HCT116 (cell line): ENCODE data around the gene SRCIN1. TPM values are rescaled to one million over a fixed set of nuclear protein-coding genes. Genes with fewer than 3 reads are reported as not detected.

Experiments
- ATAC-seq: fragments of 200-7000 bp; cut with Tn5 transposase; 2 replicates; pipeline ENCODE4 v1.9.1; 2020; ENCODE audit warnings: mild to moderate bottlenecking, moderate library complexity
- BruUV-seq: library from RNA; stranded (reverse); fragments of 400-500 nt; replicated peaks from 2 replicates; lab custom pipeline; 2021; lab: Mats Ljungman, UMichigan
- CTCF ChIA-PET: fragments of 300-600 bp; sonication (Branson Sonifier 250); formaldehyde crosslinking; loops from one replicate; lab custom pipeline; 2021; ENCODE audit warnings: antibody characterized with exemption; lab: Charles Lee
- POLR2A ChIA-PET: fragments of 300-600, 350-600 bp; sonication (Branson Sonifier 250); formaldehyde crosslinking; loops from one replicate; lab custom pipeline; 2021; ENCODE audit warnings: antibody characterized with exemption; lab: Charles Lee
- RAD21 ChIA-PET, 2 experiments: fragments of 300-600 bp; sonication (Branson Sonifier 250); formaldehyde crosslinking; loops; one replicate each; lab custom pipeline; 2023; ENCODE audit warnings: low total read pairs in 2 of 2; ENCODE audit not compliant: uncharacterized antibody in 2 of 2, unreplicated experiment in 2 of 2, low non-redundant PET in 1 of 2; lab: Charles Lee
- DNase-seq: peaks from one replicate; pipeline ENCODE4 v3.0.0-alpha.2; 2010; ENCODE audit warnings: low read depth, low spot score
- H2AFZ ChIP-seq: fragments of 200-600 bp; shearing (Covaris generic), sonication (generic); 2 replicates; pipeline ENCODE4 v1.6.1; 2017; ENCODE audit warnings: low read depth, mixed run types, mixed read lengths, antibody characterized with exemption, low read length; ENCODE audit not compliant: poor library complexity, severe bottlenecking
- H3K27ac ChIP-seq: 2 replicates; pipeline ENCODE4 v1.5.1; 2012; ENCODE audit warnings: low read depth, low read length
- H3K27me3 ChIP-seq: fragments of 200-600 bp; sonication (generic); 2 replicates; pipeline ENCODE4 v1.6.1; 2016; ENCODE audit warnings: mixed run types, low read length, mixed read lengths; ENCODE audit not compliant: insufficient read depth
- H3K36me3 ChIP-seq, 2 experiments: fragments of 200-500 bp in 1 of 2; fragments of 200-600 bp in 1 of 2; sonication (Bioruptor generic) in 1 of 2; sonication (generic) in 1 of 2; 2 replicates each; pipeline versions ENCODE4 v1.5.1 to v1.6.1; 2014 to 2016; ENCODE audit warnings: low read length in 2 of 2, inconsistent platforms in 1 of 2, mixed read lengths in 1 of 2, mixed run types in 1 of 2; ENCODE audit not compliant: insufficient read depth in 2 of 2, control insufficient read depth in 1 of 2
- H3K4me1 ChIP-seq, 2 experiments: fragments of 200-600 bp in 1 of 2; sonication (generic) in 1 of 2; 2 replicates each; pipeline versions ENCODE4 v1.5.1 to v1.6.1; 2012 to 2017; ENCODE audit warnings: low read length in 2 of 2, inconsistent platforms in 1 of 2, mild to moderate bottlenecking in 1 of 2, mixed read lengths in 1 of 2, mixed run types in 1 of 2, moderate library complexity in 1 of 2; ENCODE audit not compliant: insufficient read depth in 2 of 2, control insufficient read depth in 1 of 2
- H3K4me2 ChIP-seq: fragments of 200-600 bp; sonication (generic); 2 replicates; pipeline ENCODE4 v1.6.1; 2017; ENCODE audit warnings: mixed run types, low read length, mixed read lengths
- H3K4me3 ChIP-seq, 2 experiments: fragments of 200-600 bp in 1 of 2; sonication (generic) in 1 of 2; replicated peaks in 1 of 2; 2 replicates each; pipeline ENCODE4 v1.5.1; 2011 to 2016; ENCODE audit warnings: low read length in 2 of 2, control low read depth in 1 of 2, low read depth in 1 of 2, mild to moderate bottlenecking in 1 of 2, mixed read lengths in 1 of 2, mixed run types in 1 of 2
- H3K79me2 ChIP-seq: fragments of 200-600 bp; sonication (generic); 2 replicates; pipeline ENCODE4 v1.6.1; 2017; ENCODE audit warnings: mild to moderate bottlenecking, mixed run types, low read length, moderate library complexity, mixed read lengths; ENCODE audit not compliant: insufficient read depth
- H3K9ac ChIP-seq: fragments of 200-600 bp; sonication (generic); 2 replicates; pipeline ENCODE4 v1.6.1; 2016; ENCODE audit warnings: low read length, mixed read lengths
- H3K9me2 ChIP-seq: fragments of 200-600 bp; sonication (generic), shearing (Covaris generic); 2 replicates; pipeline ENCODE4 v1.6.1; 2017; ENCODE audit warnings: mixed run types, mild to moderate bottlenecking, moderate library complexity; ENCODE audit not compliant: insufficient read depth
- H3K9me3 ChIP-seq, 2 experiments: fragments of 200-500 bp in 1 of 2; fragments of 200-600 bp in 1 of 2; sonication (Bioruptor generic) in 1 of 2; sonication (generic) in 1 of 2; 2 replicates each; pipeline ENCODE4 v1.6.1; 2014 to 2017; ENCODE audit warnings: low read length in 2 of 2, mixed read lengths in 2 of 2, inconsistent platforms in 1 of 2, low read depth in 1 of 2, mild to moderate bottlenecking in 1 of 2, mixed run types in 1 of 2, moderate library complexity in 1 of 2; ENCODE audit not compliant: control insufficient read depth in 1 of 2, insufficient read depth in 1 of 2
- H4K20me1 ChIP-seq: fragments of 200-600 bp; sonication (generic), shearing (Covaris generic); 2 replicates; pipeline ENCODE4 v1.6.1; 2017; ENCODE audit warnings: mixed run types, mild to moderate bottlenecking, moderate library complexity; ENCODE audit not compliant: insufficient read depth
- ATF3 ChIP-seq: IDR thresholded peaks from 2 replicates; pipeline ENCODE4 v1.6.1; 2012
- CBX3 ChIP-seq: IDR thresholded peaks from 2 replicates; pipeline ENCODE4 v1.6.1; 2012; ENCODE audit warnings: low read depth
- CEBPB ChIP-seq: IDR thresholded peaks from 2 replicates; pipeline ENCODE4 v1.6.1; 2012; ENCODE audit warnings: low read depth
- EGR1 ChIP-seq: IDR thresholded peaks from 2 replicates; pipeline ENCODE4 v1.6.1; 2012; ENCODE audit warnings: low read depth
- EZH2 ChIP-seq: fragments of 200-600 bp; sonication (generic); IDR thresholded peaks from 2 replicates; pipeline ENCODE4 v1.6.1; 2017; ENCODE audit warnings: antibody characterized with exemption, mixed run types
- EZH2phosphoT487 ChIP-seq: fragments of 200-600 bp; IDR thresholded peaks from 2 replicates; pipeline ENCODE4 v1.6.1; 2018; ENCODE audit warnings: antibody characterized with exemption, borderline replicate concordance
- FOSL1 ChIP-seq: IDR thresholded peaks from 2 replicates; pipeline ENCODE4 v1.6.1; 2012; ENCODE audit warnings: low read depth
- JUND ChIP-seq: IDR thresholded peaks from 2 replicates; pipeline ENCODE4 v1.6.1; 2012
- POLR2A ChIP-seq: IDR thresholded peaks from 2 replicates; pipeline ENCODE4 v1.7.0; 2011; ENCODE audit warnings: borderline replicate concordance; ENCODE audit not compliant: insufficient read depth, insufficient read length; ENCODE audit errors: extremely low read depth
- POLR2AphosphoS5 ChIP-seq: IDR thresholded peaks from 2 replicates; pipeline ENCODE4 v1.6.1; 2011; ENCODE audit warnings: mild to moderate bottlenecking, low read depth, low read length, moderate library complexity
- RAD21 ChIP-seq: IDR thresholded peaks from 2 replicates; pipeline ENCODE4 v1.6.1; 2012; ENCODE audit warnings: low read depth, mild to moderate bottlenecking
- REST ChIP-seq: IDR thresholded peaks from 2 replicates; pipeline ENCODE4 v1.6.1; 2012; ENCODE audit warnings: low read depth
- SP1 ChIP-seq: IDR thresholded peaks from 2 replicates; pipeline ENCODE4 v1.6.1; 2012; ENCODE audit warnings: low read depth
- YY1 ChIP-seq: IDR thresholded peaks from 2 replicates; pipeline ENCODE4 v1.6.1; 2011; ENCODE audit warnings: low read length, low read depth, moderate library complexity, mild to moderate bottlenecking; ENCODE audit not compliant: insufficient replicate concordance; ENCODE audit errors: extremely low read depth
- ZBTB33 ChIP-seq: IDR thresholded peaks from 2 replicates; pipeline ENCODE4 v1.6.1; 2011; ENCODE audit warnings: mild to moderate bottlenecking, low read length, moderate library complexity; ENCODE audit not compliant: insufficient replicate concordance; ENCODE audit errors: extremely low read depth
- ZFX ChIP-seq: fragments of 450-650 bp; IDR thresholded peaks from 2 replicates; pipeline ENCODE4 v1.6.1; 2017
- ZNF274 ChIP-seq: fragments of 200-500 bp; sonication (Bioruptor generic); IDR thresholded peaks from 2 replicates; pipeline ENCODE4 v1.6.1; 2014; ENCODE audit warnings: mild to moderate bottlenecking, low read depth, low read length, inconsistent platforms
- intact Hi-C: fragments of 100-400 bp; cut with micrococcal nuclease; formaldehyde crosslinking; loops from 2 replicates; pipeline ENCODE4 v1.10.0; 2022
- total RNA-seq: library from RNA; stranded (reverse); gene quantifications from one replicate; pipeline ENCODE4 v1.2.1, GENCODE V29; 2021; ENCODE audit not compliant: unreplicated experiment
- TF ChIP-seq, protein P1 (sequence below), 3 experiments: fragments of 200-600 bp in 1 of 3; sonication (generic) in 1 of 3; IDR thresholded peaks in 2 of 3; conservative IDR thresholded peaks in 1 of 3; 2 replicates each; pipeline ENCODE4 v1.5.1; 2012 to 2017; ENCODE audit warnings: low read depth in 2 of 3, low read length in 2 of 3, antibody characterized with exemption in 1 of 3, borderline replicate concordance in 1 of 3, control low read depth in 1 of 3, mild to moderate bottlenecking in 1 of 3, mixed read lengths in 1 of 3, mixed run types in 1 of 3, moderate library complexity in 1 of 3; ENCODE audit not compliant: insufficient read depth in 1 of 3

The SRCIN1 gene
- total RNA-seq, 1 experiment from 2014 or later = 10.5 TPM

- TF ChIP-seq REST = no peak
Observed at GRCh38 chr17:38549285-38549684, 56.5 kb downstream of the SRCIN1 start (continued).

GRCh38 chr17:38547444-38547843 lies 58.3 kb downstream of the SRCIN1 start:
- H3K4me1 ChIP-seq = peaks cover 0 to 5% of the 10 kb centered on the region in 2 experiments; a peak in 1 of 4 replicates
- no peaks in the 10 kb centered on the region for H3K27me3 ChIP-seq
- no peak for DNase-seq
- ChIA-PET CTCF (interaction anchor here (1.1 to 3.9 kb wide), 2 partner anchors 10 kb away, joined by 3 to 25 read pairs; no protein-coding TSS in a partner anchor), RAD21 (no interaction called here), POLR2A (no interaction called here)
- no peaks in the 10 kb centered on the region for H3K9me2 ChIP-seq
- H3K4me2 ChIP-seq = no peak overlapping the region
- H3K36me3 ChIP-seq = no peaks in the 10 kb centered on the region
- no TSS peak for BruUV-seq
- intact Hi-C loops = no loop called here
- TF ChIP-seq ZFX = no peak
- no peak for TF ChIP-seq YY1
- no peak for TF ChIP-seq RAD21
- no peak for TF ChIP-seq ZNF274
- TF ChIP-seq, protein P1, sequence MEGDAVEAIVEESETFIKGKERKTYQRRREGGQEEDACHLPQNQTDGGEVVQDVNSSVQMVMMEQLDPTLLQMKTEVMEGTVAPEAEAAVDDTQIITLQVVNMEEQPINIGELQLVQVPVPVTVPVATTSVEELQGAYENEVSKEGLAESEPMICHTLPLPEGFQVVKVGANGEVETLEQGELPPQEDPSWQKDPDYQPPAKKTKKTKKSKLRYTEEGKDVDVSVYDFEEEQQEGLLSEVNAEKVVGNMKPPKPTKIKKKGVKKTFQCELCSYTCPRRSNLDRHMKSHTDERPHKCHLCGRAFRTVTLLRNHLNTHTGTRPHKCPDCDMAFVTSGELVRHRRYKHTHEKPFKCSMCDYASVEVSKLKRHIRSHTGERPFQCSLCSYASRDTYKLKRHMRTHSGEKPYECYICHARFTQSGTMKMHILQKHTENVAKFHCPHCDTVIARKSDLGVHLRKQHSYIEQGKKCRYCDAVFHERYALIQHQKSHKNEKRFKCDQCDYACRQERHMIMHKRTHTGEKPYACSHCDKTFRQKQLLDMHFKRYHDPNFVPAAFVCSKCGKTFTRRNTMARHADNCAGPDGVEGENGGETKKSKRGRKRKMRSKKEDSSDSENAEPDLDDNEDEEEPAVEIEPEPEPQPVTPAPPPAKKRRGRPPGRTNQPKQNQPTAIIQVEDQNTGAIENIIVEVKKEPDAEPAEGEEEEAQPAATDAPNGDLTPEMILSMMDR (IDR thresholded peaks at IDR 0.05 in 2 of 3, conservative IDR thresholded peaks at IDR 0.05 in 1 of 3; ENCODE audit: borderline replicate concordance in 1 of 3, insufficient read depth in 1 of 3, low read depth in 2 of 3, low read length in 2 of 3) = no peak
- no peak for TF ChIP-seq CBX3
- TF ChIP-seq ATF3 = no peak
- no peak for TF ChIP-seq JUND
- no peak for TF ChIP-seq EZH2
- no peak for TF ChIP-seq EZH2phosphoT487
- no peak for TF ChIP-seq EGR1
- TF ChIP-seq POLR2AphosphoS5 = no peak
- TF ChIP-seq CEBPB = no peak
- no peak for TF ChIP-seq SP1
- no peak for TF ChIP-seq POLR2A
- TF ChIP-seq FOSL1 = no peak
- TF ChIP-seq ZBTB33 = no peak
- H3K27ac ChIP-seq = no peak overlapping the region
- no peaks in the 10 kb centered on the region for H3K79me2 ChIP-seq
- H4K20me1 ChIP-seq = no peaks in the 10 kb centered on the region
- H3K9me3 ChIP-seq = no peaks in the 10 kb centered on the region
- no peak overlapping the region for H3K4me3 ChIP-seq
- no peak for ATAC-seq
- no peak overlapping the region for H2AFZ ChIP-seq
- H3K9ac ChIP-seq = no peak overlapping the region
